H1 (cell line): Measurements from ENCODE around the gene CTU1. TPM values are rescaled to one million over a fixed set of nuclear protein-coding genes. Genes with fewer than 3 reads are reported as not detected.

Experiments used
- CHD2 ChIP-seq: IDR thresholded peaks from 2 replicates; pipeline ENCODE4 v1.6.1; 2012; ENCODE audit warnings: low read length, improper control_type of control experiment
- EGR1 ChIP-seq: IDR thresholded peaks from 2 replicates; pipeline ENCODE4 v1.6.1; 2011; ENCODE audit warnings: low read depth, low read length, borderline replicate concordance
- JUN ChIP-seq: IDR thresholded peaks from 2 replicates; pipeline ENCODE4 v1.6.1; 2011; ENCODE audit warnings: low read depth, mild to moderate bottlenecking, improper control_type of control experiment, low read length
- SIRT6 ChIP-seq: IDR thresholded peaks from one replicate; pipeline ENCODE4 v1.7.1; 2012; ENCODE audit warnings: low read length, inconsistent platforms
- polyA plus RNA-seq, 7 experiments: library from polyadenylated mRNA; depleted of rRNA in 3 of 7; stranded (reverse) in 5 of 7; unstranded in 2 of 7; fragments of >200 nt in 5 of 7; fragments of 200-250 nt in 2 of 7; gene quantifications; 1 replicate in 5 of 7; 2 replicates in 1 of 7; 4 replicates in 1 of 7; pipeline versions ENCODE4 v1.2.1 to v1.2.3, GENCODE V29; 2011 to 2013; ENCODE audit warnings: missing spikeins in 2 of 7, mixed read lengths in 2 of 7
- total RNA-seq: library from RNA; stranded (reverse); fragmentation: NEBNext Ultra II Directional; extraction: Animal tissue kit (Norgen Biotek cat#: 25700); gene quantifications from 2 replicates; pipeline ENCODE4 v1.2.1, GENCODE V29; 2021

The CTU1 gene
- total and polyA plus RNA-seq, 2 of the 8 experiments (the other 6 are each of a cell fraction or from before 2014, with no cell fraction given) = 4.6 to 7.2 TPM

DNA sequence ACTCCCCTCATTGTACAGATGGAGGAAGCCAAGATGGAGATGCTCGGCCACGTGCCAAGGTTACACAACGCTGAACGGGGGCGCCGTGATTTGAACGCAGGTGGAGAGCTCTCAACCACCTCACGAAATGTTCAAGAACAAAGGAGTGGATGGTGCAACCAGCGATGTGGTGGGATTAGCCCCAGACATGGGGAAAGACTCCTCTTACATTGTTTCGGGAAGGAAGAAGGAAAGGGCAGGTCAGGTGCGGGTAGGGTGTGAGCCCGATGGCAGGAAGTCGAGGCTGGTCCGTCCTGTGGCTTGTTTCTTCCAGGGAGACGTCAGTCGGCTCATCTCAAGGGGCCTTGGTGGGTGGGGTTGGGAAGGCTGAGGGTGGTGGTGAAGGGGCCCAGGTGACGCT lies 18.4 kb downstream of the CTU1 start (continued):
- TF ChIP-seq CHD2 (no peak), SIRT6 (no peak), EGR1 (no peak), JUN (no peak)
